ENCODE data around the gene KRTAP27-1.
A peak's percentile ranks its signal among the peaks of the same experiment; 100 is the strongest.

Gene KRTAP27-1, protein sequence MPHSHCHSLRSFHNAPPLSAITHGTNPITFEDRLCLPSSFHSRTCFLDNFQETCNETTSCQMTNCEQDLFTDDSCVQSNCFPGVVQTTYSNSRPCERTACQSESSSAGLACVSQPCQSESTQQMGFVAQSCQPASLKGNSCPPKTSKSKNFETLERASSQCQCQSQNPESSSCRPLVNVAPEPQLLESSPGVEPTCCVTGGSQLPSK

DNA sequence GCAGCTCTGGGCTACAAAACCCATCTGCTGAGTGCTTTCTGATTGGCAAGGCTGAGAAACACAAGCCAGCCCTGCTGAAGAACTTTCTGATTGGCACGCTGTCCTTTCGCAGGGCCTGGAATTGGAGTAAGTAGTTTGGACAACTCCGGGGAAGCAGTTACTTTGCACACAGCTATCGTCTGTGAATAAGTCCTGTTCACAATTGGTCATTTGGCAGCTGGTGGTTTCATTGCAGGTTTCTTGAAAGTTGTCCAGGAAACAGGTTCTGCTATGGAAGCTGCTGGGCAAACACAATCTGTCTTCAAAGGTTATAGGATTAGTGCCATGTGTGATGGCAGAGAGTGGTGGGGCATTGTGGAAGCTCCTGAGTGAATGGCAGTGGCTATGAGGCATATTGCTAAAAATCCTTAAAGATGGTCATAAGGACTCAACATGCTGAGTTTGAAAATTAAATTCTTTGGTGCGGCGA lies at the start of gene KRTAP27-1:
TSS of gene KRTAP27-1 (minus strand) at position 419 of the 469 bp plus-strand sequence. CDS start at position 393, 26 bp downstream.
- no peak for DNase-seq (ENCODE audit: low spot score)

DNA sequence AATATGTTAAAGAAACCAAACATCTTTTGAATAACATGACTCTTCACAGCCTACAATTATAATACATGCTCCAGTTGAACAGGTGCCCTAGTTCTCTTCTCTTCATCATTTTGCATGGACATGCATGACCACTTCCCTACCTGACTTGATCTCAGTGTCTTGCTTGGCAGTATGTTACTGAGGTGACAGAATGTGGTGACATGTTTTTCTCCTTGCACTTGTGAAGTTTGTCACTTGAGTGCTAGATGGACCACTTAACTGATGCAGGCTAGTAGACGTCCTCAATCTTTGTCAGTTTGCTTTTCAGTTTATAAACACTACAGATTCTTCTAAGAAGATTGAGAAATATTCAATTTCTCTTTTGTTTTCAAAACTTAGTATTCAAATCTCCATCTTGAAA lies 44.7 kb upstream of the KRTAP27-1 start:
- DNase-seq (ENCODE audit: low spot score) = no peak

DNA sequence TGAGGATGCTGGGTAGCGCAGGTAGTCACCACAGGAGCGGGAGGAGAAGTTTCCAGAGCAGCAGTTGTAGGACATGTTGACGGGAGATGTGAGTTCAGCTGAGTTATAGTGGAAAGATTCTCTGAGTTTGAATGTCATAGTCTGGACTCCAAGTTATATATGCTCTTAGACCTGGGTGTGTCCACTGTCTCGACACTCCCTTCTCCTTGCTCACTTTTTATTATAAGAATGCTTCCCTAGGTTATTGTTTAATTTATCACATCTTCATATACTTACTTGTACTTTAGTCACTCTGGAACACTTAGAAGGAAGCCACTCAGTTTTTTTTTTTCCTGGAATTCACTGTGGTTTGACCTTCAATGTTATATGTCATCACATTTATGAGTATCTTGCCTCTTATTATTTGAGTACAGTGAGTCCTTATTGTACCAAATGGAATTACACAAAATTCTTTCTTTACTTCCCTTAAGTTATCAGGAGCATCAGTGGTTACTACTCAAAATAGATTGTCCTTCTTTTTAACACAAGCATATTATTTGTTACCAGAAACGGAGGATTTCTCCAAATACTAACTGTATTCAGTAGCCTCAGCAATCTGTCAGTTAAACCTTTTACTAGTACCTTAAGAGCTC lies 34.8 kb upstream of the KRTAP27-1 start, which contains the start of gene KRTAP13-2:
TSS of gene KRTAP13-2 (minus strand) at position 133 of the 632 bp plus-strand sequence. CDS start at position 75, 58 bp downstream.
- no peak for DNase-seq (ENCODE audit: low spot score)

DNA sequence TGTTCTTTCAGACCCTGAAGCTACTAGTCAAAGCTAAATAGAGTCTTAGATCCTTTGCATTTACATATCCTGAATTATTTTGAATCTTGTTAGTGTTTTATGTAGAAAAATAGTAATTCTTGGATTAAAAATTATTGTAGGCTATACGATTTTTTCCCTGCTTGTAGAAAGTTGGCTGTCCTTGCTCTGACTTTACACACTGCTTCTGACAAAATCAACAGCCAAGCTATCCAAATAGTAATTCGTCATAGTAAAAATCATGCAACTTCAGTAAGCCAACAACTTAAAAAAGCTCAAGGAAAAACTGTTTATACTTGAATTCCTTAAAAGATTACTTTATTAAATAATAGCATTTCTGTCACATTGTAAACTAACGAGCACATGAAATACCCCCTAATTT lies 18.4 kb upstream of the KRTAP27-1 start:
- no peak for DNase-seq (ENCODE audit: low spot score)

DNA sequence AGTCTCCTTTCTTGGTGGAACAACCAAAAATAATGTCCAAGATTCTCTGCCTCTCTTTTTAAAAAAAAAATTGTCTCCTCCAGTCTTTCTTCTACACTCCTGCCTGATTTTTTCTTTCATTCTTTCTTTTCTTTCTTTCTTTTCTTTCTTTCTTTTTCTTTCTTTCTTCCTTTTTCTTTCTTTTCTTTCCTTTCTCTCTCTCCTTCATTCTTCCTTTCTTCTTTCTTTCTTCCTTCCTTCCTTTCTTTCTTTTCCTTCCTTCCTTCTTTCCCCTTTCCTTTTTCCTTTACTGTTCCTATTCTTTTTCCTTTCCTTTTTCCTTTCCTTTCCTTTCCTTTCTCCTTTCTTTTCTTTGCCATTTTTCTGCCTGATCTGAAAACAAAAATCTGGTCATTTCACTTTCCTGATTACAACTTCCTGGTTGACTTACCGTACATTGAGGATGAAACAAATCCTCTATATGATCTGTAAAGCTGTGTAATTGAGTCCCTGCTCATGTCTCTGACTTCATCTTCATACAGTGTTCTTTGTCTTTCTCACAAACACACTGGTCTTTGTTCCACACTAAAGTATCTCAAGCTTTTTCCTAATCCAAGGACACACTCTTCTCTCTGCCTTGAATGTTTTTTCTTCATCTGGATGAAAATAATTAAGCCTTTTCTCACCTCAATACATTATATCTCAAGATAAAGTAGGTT lies 17.0 kb upstream of the KRTAP27-1 start:
- DNase-seq (ENCODE audit: low spot score) = no peak

DNA sequence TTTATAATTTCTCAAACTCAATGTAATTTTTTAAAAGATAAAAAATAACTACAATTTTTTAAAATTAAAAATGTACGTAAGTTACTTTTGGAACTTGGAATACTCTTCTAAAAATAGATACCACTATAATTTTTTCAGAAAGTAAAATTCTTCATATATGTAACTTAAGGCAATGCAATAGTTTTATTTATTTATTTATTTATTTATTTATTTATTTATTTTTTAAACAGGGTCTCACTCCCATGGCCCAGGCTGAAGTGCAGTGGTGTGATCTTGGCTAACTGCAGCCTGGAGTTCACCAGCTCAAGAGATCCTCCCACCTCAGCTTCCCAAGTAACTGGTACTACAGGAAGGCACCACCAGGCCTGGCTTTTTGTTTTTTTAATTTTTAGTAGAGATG lies 14.0 kb upstream of the KRTAP27-1 start:
- DNase-seq (ENCODE audit: low spot score) = no peak

DNA sequence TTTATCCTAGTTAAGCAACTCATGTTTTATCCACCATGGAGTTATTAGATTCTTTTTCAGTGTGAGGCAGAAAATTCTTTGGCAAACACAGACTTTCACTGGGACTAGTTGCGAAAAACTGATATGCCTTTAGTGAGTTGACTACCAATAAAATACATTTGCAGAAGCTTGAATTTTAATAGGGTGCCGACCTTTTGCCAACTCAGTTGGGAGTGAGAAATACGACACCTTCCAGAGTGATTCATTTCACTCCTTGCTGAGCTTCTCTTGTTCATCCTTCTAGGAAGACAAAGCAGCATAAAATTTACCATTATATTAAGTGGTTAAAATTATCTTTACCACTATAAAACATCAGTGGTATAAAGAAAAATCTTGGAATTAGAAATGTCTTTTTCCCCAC lies 12.1 kb upstream of the KRTAP27-1 start:
- no peak for DNase-seq (ENCODE audit: low spot score)

DNA sequence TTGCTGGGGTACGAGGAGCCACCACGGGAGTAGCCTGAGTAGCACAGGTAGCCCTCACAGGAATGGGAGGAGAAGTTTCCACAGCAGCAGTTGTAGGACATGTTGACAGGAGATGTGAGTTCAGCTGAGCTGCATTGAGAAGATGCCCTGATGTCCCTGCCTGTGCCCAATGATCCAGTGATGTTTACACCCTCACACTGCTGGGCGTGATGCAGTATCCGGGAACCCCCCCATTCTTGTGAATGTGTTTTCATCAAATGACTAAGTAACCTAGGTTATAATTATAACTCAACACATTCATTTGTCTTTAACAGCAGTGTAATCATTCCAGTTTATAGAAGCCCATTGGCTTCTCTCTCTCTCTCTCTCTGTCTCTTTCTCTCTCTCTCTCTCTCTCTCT lies 11.0 kb upstream of the KRTAP27-1 start, which contains the start of gene KRTAP23-1:
TSS of gene KRTAP23-1 (minus strand) at position 101 of the 400 bp plus-strand sequence. CDS start at position 101, 0 bp downstream.
- no peak for DNase-seq (ENCODE audit: low spot score)

DNA sequence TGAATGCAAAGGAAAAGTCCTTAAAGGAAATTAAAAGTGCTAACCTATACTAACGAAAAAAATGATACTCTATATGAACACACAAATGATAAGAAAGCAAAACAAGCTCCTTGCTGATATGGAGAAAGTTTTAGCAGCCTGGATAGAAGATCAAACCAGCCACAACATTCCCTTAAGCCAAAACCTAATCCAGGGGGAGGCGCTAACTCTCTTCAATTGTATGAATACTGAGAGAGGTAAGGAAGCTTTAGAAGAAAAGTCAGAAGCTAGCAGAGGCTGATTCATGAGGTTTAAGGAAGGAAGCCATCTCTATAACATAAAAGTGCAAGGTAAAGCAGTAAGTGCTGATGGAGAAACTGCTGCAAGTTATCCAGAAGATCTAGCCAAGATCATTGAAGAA lies 7.5 kb upstream of the KRTAP27-1 start:
- DNase-seq (ENCODE audit: low spot score) = no peak

DNA sequence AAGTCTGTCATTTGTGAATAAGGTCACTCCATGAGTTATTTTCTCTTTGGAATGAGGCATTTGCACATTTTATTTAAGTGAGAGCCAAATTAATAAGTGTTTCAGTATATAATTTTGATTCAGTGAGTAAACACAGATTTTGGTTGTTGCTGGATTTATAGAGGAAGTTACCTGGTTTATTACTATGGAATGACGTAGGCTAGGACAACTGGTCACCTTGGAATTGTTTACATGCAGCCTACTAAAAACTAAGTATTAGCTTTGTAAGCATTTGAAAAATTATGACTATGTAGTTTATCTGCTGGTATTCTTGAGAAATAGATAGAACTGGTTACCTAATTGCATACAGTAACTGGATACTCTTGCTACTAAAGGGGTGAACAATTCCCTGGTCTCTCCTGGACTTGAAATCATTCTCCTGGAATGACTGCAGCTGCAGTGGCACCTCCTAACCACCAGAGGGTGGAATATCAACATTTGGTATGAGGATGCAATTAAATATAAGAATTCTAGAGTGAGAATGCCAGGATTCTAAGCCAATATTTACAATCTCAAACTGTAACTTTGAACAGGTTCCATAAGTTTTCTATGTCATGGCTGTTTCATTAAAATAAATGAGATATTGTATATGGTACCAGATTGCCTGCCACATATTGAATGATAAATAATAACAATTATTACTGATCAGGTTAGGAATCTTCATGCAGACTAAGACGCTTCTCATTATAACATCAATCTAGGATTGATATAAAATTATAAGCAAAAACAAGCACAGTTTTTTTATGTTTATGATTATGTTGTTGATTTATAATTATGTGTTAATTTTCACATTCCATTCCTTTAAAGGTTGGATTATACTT lies 3.5 kb upstream of the KRTAP27-1 start:
- DNase-seq (ENCODE audit: low spot score) = peak; percentile 63

DNA sequence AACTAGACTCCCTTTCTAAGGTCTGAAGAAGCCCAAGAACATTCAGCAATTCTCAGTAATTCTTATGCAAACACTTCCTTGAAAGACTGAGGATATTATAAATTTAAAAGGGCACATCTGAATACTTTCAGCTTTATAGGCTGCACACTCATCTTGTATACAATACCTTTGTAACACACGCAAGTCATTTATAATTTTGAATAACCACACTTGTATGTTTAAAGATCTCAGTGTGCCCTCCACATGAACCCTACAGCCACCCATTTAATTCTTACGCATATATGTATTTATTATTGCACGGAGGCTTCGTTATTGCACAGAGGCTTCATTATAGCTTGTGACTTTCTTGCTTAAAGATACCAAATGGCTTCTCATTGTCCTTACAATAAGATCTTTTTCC lies 1.2 kb upstream of the KRTAP27-1 start:
- DNase-seq (ENCODE audit: low spot score) = no peak

DNA sequence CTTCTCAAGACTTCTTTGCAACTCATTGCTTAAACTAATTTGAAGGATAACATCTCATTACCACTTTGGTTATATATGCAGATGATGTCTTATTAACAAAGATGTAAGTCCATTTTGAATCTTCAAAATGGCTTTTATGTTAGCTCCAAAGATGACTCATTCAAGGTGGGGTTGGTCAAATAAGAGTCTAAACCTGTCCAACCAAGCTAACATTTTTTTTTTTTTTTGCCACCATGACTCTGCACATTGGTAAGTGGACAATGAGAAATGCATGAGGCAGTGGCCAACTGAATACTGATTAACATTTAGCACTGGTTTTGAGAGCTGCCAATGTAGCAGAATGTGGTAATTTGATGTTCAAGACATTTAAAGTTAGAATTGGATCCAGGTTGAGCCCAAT lies 278 bp upstream of the KRTAP27-1 start:
- DNase-seq (ENCODE audit: low spot score) = no peak

DNA sequence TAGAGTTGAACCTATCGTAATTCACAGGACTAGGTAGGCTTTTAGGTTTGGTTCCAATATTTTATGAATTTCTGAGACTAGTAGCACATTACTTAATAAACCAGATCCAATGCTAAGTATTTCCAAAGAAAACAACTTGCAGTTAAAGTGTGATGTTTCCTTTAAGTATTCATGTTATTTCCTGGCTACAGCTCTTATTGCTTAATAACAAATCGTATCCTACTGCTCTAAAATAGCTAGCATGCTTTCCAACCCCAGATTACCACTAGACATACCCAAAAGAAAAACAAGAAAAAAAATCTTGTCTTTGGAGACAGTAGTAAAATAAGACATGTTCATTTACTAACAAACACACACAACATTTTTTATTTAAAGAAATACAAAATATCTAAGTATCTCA lies 898 bp downstream of the KRTAP27-1 start:
- no peak for DNase-seq (ENCODE audit: low spot score)

DNA sequence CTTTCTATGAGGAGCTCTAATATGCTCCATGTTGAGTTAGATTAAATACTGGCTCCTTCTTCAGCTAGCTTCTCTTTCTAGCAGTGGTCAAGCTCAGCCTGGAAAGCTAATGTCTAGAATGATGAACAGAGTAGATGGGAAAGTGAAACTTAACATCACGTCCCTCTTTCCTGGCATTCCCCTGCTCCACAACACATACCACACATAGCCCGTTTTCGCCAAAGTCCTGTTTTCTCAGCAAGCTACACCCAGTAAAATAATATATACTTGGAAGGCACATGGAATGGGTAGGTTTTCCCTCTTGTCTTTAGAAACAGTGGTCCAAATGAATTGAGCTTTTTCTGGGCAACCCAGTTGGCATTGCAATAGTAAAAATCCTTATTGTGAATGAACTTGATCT lies 3.8 kb downstream of the KRTAP27-1 start:
- DNase-seq (ENCODE audit: low spot score) = no peak

DNA sequence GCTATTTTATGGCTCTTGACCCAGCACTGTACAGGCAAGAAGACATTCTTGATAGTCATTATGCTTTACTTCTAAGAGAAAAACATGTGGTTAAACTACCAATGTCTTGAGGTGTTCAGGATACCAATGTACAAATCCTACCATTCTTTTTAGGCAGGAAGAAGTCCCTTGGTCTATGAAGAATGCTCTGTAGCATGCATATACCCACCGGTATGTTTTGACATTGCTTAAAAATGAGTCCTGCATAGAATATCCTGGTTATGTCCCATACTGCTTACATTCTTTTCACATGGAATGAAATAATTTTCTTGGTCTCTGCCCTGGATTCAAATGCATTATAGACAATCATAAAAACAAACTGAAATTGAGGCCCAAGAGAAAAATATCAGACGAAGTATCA lies 4.8 kb downstream of the KRTAP27-1 start:
- DNase-seq (ENCODE audit: low spot score) = no peak

DNA sequence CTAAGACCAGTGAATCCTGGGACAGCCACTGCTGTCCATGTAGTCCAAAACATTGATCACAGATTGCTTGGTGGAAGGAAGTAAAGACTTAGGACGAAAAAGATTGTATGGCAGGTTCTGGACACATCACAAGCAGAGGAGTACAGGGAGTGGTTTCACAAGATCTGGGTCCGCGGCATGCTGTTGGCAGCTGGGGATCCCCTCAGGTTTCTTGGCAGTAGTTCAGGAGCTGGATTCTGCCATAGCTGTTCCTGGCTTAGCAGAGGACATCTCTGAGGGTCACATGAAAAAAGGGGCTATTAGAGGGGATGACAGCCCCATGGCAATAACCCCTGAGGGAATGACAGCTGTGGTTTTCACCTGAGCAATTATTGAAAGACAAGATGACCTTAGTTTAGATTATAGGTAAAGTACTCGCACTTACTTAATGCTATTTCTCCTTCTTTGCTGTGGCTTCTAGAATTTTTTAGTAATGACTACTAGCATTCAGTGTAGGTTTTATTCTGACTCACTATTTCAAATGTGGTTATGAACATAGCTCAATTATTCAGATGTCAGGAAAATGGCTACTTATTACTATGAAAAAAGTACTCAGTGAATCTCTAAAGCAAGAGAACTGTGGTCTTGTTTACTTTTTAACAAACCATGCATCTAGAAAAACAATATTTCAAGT lies 8.2 kb downstream of the KRTAP27-1 start:
- no peak for DNase-seq (ENCODE audit: low spot score)

DNA sequence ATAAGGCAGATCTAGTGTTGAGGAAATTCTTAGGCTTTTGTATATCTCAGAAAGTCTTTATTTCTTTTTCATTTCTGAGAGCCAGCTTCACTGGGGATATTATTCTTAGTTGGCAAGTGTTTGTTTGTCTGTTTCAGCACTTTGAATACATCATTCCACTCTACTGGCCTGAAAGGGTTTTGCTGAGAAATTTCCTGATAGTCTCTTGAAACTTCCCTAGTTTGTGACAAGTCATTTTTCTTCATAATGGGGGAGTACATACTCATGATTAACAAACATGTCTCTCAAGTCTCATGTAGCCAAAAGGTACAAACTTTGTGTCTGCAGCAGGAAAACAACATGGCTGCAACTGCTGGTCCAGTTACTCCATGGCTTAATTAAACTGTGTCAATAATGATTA lies 11.1 kb downstream of the KRTAP27-1 start:
- DNase-seq (ENCODE audit: low spot score) = no peak

DNA sequence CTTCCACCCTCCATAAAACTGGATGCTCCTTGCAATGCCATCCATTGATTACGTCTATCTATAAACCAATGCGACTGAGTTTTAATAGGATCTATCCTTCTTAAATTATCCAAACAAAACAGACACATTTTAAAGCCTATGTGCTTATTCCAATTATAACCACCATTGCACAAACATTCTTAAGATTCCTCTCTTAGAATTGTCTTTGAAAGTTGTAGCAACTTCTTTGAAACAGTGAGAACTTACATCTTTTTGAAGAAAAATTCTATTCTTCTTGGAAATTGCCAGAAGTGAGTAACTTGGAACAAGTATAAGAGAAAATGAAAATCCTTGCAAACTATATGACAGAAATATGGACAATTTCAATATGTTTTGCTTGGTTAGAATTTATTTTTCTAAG lies 17.3 kb downstream of the KRTAP27-1 start, which contains the start of gene KRTAP26-1:
TSS of gene KRTAP26-1 (minus strand) at position 101 of the 400 bp plus-strand sequence. CDS start 280 bp downstream, outside the sequence.
- DNase-seq (ENCODE audit: low spot score) = no peak

DNA sequence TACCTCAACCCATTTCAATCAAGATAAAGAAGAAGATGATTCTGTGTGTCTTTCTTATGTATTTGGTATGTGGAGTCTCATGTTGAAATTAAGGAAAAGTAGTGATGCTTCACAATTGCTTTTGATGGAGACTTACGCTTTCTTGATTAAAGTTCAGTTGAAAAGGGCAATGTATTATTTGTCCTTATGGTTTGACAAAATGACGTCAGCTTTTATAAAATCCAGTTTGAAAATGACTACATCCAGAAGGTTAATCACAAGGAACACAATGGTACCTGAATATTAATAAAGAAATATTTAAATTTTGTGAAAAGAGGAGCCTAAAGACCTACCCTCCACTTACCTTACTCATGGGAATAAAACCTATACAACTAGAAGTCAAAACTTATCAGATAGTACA lies 21.8 kb downstream of the KRTAP27-1 start:
- DNase-seq (ENCODE audit: low spot score) = no peak

DNA sequence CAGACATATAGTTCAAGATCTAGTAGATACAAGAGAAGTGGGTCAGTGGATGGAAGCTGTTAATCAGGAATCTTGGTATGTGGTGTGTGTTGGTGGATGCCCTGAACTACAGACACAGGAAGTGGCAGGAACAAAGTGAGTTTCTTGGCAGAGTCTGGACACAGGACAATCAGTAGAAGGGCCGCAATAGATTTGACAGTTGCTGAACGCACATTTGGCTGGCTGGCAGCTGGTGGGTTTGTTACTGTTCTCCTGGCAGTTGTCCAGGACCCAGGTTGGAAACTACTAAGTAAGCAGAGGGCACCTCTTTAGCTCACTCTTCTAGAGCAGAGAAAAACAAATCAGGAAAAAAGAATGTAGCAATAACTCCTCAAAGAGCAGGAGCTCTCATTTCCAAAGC lies 30.6 kb downstream of the KRTAP27-1 start:
- no peak for DNase-seq (ENCODE audit: low spot score)

DNA sequence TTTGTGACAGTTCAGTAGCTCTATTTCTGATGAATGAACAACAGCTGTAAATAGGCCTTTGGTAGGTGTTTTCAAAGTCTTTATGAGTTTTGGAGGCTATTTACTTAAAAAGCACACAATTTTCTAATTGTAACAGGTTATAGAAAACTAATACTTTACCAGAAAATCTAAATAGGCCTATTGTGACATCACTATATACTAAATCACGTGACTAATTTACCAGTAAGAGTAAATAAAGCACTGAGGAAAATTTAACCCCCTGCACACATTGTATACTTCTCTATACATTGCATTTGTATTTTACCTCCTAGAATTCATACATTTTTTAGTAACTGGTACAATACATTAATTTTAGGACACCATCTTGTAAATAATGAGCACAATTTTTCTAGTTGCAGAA lies 32.4 kb downstream of the KRTAP27-1 start:
- no peak for DNase-seq (ENCODE audit: low spot score)
